Muscle of leg (tissue), 11 donors: ENCODE results near the gene NFIA. TPM values are rescaled to one million over a fixed set of nuclear protein-coding genes. Genes with fewer than 3 reads are reported as not detected.

Experiments
- DNase-seq: peaks from one replicate; pipeline ENCODE4 v3.0.0; 2013
- H3K27ac ChIP-seq: one replicate; pipeline ENCODE4 v1.5.1; 2013; ENCODE audit warnings: mild to moderate bottlenecking, low read length, control low read depth
- H3K27me3 ChIP-seq: one replicate; pipeline ENCODE4 v1.6.1; 2013; ENCODE audit warnings: low read length; ENCODE audit not compliant: control insufficient read depth, insufficient read depth
- H3K36me3 ChIP-seq: one replicate; pipeline ENCODE4 v1.6.1; 2013; ENCODE audit warnings: low read length; ENCODE audit not compliant: control insufficient read depth, insufficient read depth
- H3K4me1 ChIP-seq: one replicate; pipeline ENCODE4 v1.6.1; 2013; ENCODE audit warnings: low read length; ENCODE audit not compliant: control insufficient read depth, insufficient read depth
- H3K4me3 ChIP-seq: one replicate; pipeline ENCODE4 v1.5.1; 2013; ENCODE audit warnings: low read length, control low read depth
- H3K9me3 ChIP-seq: replicated peaks from 2 replicates; pipeline ENCODE4 v1.6.1; 2013; ENCODE audit warnings: low read depth, low read length; ENCODE audit not compliant: control insufficient read depth
- WGBS: methylation state at CpG from one replicate; pipeline ENCODE4 v1.1.5; 2013; ENCODE audit warnings: missing lambda C conversion rate; ENCODE audit not compliant: insufficient coverage; 5-methylcytosine and 5-hydroxymethylcytosine counted together
- polyA plus RNA-seq, 8 donors: library from polyadenylated mRNA; unstranded; fragments of 120-200 nt; gene quantifications; one replicate each; pipeline versions ENCODE4 v1.2.1 to v1.2.3, GENCODE V29; 2013; ENCODE audit warnings: inconsistent platforms in 1 of 8, low replicate concordance in 1 of 8; ENCODE audit not compliant: insufficient read length in 8 of 8, insufficient read depth in 1 of 8
- total RNA-seq: library from RNA; stranded (reverse); fragments of 120-200 nt; gene quantifications from one replicate; pipeline ENCODE4 v1.2.4, GENCODE V29; 2013

The NFIA gene
- total and polyA plus RNA-seq, 9 donors, result 21.6 to 41.0 (median 29.7) TPM

DNA sequence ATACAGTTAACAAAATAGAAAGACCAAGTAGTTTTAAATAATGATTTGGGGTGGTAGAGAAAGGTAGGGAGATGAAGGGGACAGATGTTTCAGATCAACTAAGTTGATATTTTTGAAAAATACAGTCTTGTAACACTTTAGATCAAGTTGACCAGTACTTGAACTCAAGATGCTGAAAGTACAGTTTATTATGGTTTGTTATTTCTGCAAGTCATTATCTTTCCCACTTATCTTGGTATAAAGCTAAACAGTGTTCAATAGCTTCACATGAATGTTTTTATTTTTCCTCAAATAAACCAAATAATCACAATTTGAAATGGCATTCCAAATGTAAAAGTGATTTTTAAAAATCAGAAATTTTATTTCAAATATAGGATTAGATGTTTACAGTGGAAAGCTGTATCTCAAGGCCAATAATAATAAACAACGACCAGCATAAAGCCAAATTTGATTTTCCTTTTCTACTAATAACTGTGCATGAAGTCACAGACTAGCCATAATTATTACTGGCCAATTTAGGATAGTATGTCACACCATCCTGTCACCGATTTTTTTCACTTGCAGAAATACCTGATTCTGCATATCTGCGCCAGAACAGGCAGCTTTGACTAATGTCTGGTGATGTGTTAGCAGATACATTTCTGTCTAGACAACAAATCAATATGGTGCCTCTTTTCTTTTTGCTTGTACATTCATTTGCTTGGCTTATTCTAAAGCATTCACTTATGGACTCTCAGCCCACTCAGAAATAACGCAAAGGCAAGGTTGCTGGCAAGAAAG is 322.4 kb downstream of the NFIA start:
- Histone ChIP-seq H3K27ac (no peak overlapping the region), H3K4me1 (peaks cover 7% of the 10 kb centered on the region), H3K27me3 (no peaks in the 10 kb centered on the region), H3K4me3 (no peak overlapping the region), H3K36me3 (peaks cover 40% of the 10 kb centered on the region), H3K9me3 (no peaks in the 10 kb centered on the region)
- WGBS, result no CpG with 5 or more reads among the region's 4 CpGs
- no peak for DNase-seq

DNA sequence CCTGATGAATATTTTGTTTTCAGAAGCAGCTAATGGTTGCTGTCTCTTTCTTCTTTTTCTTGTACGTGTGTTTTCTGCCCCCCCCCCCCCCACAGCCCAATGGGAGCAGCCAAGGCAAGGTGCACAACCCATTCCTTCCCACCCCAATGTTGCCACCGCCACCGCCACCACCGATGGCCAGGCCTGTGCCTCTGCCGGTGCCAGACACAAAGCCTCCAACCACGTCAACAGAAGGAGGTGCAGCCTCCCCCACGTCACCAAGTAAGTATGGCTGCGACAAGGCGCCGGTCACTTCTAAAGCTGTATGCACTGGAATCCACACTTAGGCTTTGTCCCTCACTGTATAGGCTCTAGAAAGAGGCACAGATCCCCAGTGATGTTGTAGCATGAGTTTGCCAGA is 324.1 kb downstream of the NFIA start:
- Histone ChIP-seq H3K27ac (no peak overlapping the region), H3K9me3 (no peaks in the 10 kb centered on the region), H3K4me1 (peaks cover 2% of the 10 kb centered on the region), H3K4me3 (no peak overlapping the region), H3K27me3 (no peaks in the 10 kb centered on the region), H3K36me3 (peaks cover 47% of the 10 kb centered on the region)
- DNase-seq, result no peak
- WGBS, result 100% methylated on average over 9 of the region's 10 CpGs

DNA sequence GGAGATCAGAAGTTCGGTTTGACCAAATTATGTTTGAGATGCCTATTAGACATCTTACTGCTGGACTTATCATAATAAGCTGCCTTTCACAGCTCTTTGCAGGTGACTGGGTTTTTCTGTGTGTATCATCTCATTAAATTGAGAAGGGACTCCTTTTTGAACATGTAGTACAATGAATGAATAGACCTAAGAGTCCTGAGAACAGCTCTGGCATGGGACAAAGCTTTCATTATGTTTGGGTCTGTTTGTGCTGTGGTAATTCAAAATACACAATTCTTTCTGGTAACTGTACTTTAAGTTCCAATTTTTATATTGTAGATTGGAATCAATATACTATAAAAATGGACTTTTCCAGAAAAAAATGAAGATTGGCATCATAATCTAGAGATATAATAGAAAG is 330.2 kb downstream of the NFIA start:
- Histone ChIP-seq H3K27me3 (no peaks in the 10 kb centered on the region), H3K4me3 (no peak overlapping the region), H3K36me3 (peaks cover 30% of the 10 kb centered on the region), H3K4me1 (no peaks in the 10 kb centered on the region), H3K9me3 (no peaks in the 10 kb centered on the region), H3K27ac (no peak overlapping the region)
- no peak for DNase-seq
- no CpG with 5 or more reads among the region's 1 CpG for WGBS

DNA sequence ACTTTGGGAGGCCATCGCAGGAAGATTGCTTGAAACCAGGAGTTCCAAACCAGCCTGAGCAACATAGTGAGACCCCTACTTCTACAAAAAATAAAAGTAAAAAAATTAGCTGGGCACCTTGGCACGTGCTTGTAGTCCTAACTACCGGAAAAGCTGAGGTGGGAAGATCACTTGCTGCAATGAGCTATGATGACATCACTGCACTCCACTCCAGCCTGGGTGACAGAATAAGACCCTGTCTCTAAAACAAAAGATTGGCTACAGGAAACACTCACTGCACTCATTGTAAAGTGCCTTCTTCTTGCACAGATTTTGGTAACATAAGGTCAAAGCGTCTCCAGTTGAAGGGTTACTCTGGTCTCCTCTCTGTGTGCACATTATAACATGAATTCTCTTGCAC is 336.8 kb downstream of the NFIA start:
- Histone ChIP-seq H3K27me3 (no peaks in the 10 kb centered on the region), H3K4me3 (no peak overlapping the region), H3K4me1 (peaks cover 5% of the 10 kb centered on the region), H3K27ac (no peak overlapping the region), H3K9me3 (no peaks in the 10 kb centered on the region), H3K36me3 (peaks cover 14% of the 10 kb centered on the region)
- no peak for DNase-seq
- 60% methylated on average over 1 of the region's 4 CpGs for WGBS

DNA sequence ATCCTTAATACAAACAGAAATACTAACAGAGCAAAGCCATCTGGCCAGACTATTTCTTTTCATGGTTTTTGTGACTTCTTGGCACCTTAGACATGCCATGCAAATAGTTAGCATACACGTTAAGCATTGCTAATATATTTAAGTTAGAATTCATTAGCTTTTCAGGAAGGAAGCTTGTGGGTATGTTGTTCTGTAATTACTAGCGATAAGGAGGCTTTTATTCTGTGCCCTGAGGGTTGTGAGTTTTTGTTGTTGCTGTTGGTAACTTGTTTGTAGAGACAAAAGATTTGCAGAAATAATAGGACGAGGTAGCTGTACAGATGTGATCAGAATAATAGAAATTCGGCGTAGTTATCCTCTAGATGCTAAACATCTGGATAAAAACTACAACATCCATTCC is 337.3 kb downstream of the NFIA start:
- H3K4me3 ChIP-seq, result no peak overlapping the region
- peaks cover 14% of the 10 kb centered on the region for H3K36me3 ChIP-seq
- H3K27me3 ChIP-seq, result no peaks in the 10 kb centered on the region
- H3K27ac ChIP-seq, result peak overlapping the region; percentile 10
- DNase-seq, result no peak
- WGBS, result no CpG with 5 or more reads among the region's 5 CpGs
- H3K9me3 ChIP-seq, result no peaks in the 10 kb centered on the region
- peaks cover 7% of the 10 kb centered on the region for H3K4me1 ChIP-seq

DNA sequence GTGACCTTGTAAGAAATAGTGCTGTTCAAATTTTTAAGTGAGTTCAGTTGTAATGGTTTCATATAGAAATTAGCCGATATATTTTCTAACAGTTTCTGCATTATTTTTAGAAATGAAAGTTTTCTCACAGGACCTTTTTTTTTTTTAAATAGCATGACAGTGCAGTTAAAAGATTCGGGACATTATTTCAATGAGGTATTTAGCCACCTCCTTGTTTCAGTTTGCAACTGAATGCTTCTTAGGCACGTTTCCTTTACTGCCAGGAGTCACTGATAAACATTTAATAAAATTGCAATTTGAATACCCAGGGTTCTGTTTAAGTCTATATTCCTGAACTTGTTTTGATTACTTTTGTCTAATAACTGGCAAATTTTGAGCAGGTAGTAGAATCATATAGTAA is 337.9 kb downstream of the NFIA start:
- peak overlapping the region; percentile 10 for H3K27ac ChIP-seq
- H3K27me3 ChIP-seq, result no peaks in the 10 kb centered on the region
- H3K36me3 ChIP-seq, result peaks cover 14% of the 10 kb centered on the region
- no peaks in the 10 kb centered on the region for H3K9me3 ChIP-seq
- peaks cover 9% of the 10 kb centered on the region for H3K4me1 ChIP-seq
- no peak overlapping the region for H3K4me3 ChIP-seq
- WGBS, result no CpG with 5 or more reads among the region's 3 CpGs
- no peak for DNase-seq

DNA sequence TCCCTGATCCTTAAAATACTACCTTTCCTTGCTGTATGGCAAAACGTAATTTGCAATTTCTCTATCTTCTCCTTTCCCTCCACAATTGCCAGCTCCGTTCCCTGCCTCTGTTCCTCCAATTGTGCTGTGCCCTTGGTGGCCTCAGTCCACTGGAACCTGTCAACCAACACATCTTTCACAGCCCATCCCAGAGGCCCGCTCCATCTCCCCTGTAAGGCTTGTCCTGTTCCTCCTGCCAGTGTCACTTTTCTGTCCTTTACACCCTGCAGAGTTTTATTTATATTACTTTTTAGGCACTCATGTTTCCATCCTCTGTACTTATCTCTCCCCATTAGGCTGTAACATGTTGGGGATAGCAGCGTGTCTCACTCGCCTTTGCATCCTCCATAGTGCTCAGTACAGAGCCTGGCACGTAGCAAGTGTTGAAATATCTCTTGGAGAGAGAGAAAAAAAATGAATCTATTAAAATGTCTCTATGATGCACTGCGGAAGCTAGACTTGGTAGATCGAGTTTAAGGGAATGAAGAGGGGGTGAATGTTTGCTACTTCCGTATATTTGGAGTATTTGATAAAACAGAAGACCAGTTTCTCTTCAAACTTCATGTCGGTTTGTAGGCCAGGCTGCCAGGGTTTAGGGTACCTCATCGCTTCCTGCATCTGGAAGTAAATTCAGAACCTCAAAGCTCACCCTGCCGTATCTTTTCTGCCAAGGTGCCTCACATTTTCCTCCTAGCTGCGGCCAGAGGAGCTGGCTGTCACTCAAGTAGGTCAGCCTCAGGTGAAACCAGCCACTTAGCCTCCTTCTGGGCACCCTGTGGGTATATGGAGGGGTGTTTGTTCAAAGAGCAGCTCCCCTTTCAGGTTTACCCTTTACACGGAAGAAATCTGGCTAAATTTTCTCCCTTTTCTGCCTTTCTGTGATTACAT is 338.8 kb downstream of the NFIA start:
- H3K27ac ChIP-seq, result no peak overlapping the region
- WGBS, result 84% methylated on average over 7 of the region's 14 CpGs
- DNase-seq, result no peak
- no peaks in the 10 kb centered on the region for H3K9me3 ChIP-seq
- H3K4me1 ChIP-seq, result peaks cover 11% of the 10 kb centered on the region
- H3K27me3 ChIP-seq, result no peaks in the 10 kb centered on the region
- H3K36me3 ChIP-seq, result peaks cover 14% of the 10 kb centered on the region
- no peak overlapping the region for H3K4me3 ChIP-seq

DNA sequence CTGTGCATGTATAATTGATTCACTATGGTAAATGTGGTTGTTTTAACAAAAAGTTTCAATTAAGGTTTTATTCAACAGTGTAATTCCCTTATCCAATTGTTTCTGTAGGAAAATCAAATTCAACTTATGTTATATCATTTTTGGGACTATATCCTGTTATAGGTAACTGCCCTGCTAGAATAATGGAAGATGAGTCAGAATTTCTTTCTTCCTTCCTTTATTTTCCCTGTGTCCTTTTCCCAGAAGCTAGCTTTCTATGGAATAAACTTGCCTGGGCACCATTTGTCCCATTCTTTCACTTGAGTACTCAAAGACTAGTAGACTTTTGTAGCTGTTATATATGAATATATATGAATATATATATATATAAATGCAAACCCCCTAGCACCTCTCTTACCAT is 341.3 kb downstream of the NFIA start:
- H3K36me3 ChIP-seq, result peaks cover 14% of the 10 kb centered on the region
- no peaks in the 10 kb centered on the region for H3K9me3 ChIP-seq
- peaks cover 24% of the 10 kb centered on the region for H3K4me1 ChIP-seq
- H3K4me3 ChIP-seq, result no peak overlapping the region
- no peak overlapping the region for H3K27ac ChIP-seq
- no peaks in the 10 kb centered on the region for H3K27me3 ChIP-seq
- no peak for DNase-seq

DNA sequence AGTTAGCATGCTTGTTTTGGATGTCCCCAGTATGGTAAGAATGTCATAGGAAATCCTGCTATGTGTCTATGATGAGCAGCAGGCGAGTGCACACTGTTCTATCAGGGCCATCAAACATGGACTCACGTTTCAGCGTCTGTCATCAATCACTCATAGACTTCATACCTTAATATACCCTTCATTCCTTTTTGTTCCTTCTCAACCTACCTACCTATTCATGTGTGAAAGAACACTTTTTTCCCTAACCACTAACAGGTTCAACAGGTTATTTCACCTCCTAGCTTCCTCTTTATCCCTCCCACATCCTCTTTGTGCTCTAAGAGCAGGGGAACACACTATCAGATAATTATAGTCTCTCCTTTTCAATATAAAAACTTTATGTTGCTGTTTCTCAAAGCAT is 342.0 kb downstream of the NFIA start:
- WGBS, result 90% methylated on average over 2 of the region's 3 CpGs
- peaks cover 24% of the 10 kb centered on the region for H3K4me1 ChIP-seq

DNA sequence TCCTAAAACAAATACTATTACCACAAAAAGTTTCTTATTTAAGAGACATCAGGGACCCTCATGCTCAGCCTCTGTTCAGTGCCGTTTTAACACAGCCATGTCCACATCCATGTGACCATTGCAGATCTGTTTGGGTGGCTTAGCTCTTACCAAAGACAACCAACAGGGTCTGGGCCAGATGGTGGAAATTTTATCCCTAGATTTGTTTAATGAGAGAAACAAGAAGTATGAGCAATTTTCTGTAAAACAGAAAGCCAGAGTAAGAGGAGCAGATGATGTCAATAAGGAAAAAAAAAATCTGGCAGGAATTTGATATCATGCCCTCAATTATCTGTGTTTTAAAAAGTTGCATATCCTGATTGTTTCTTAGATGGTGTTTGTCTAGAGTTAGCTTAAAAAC is 342.7 kb downstream of the NFIA start:
- WGBS, result 67% methylated on average over 1 of the region's 1 CpG
- peak; percentile 68 for DNase-seq
- H3K4me3 ChIP-seq, result no peak overlapping the region
- peaks cover 14% of the 10 kb centered on the region for H3K36me3 ChIP-seq
- H3K9me3 ChIP-seq, result no peaks in the 10 kb centered on the region
- H3K27me3 ChIP-seq, result no peaks in the 10 kb centered on the region
- peak overlapping the region; percentile 81 for H3K27ac ChIP-seq
- peaks cover 24% of the 10 kb centered on the region for H3K4me1 ChIP-seq

More for the DNA sequence above, 342.0 kb downstream of the NFIA start:
- DNase-seq, result no peak
- peaks cover 14% of the 10 kb centered on the region for H3K36me3 ChIP-seq
- no peaks in the 10 kb centered on the region for H3K27me3 ChIP-seq
- peak overlapping the region; percentile 53 for H3K27ac ChIP-seq
- H3K4me3 ChIP-seq, result no peak overlapping the region
- no peaks in the 10 kb centered on the region for H3K9me3 ChIP-seq
